PC-3 (cell line): Measurements from ENCODE around the gene ABCB10. TPM values are rescaled to one million over a fixed set of nuclear protein-coding genes. Genes with fewer than 3 reads are reported as not detected.

ENCODE experiments used
- ATAC-seq: fragments of 200-7000 bp; cut with Tn5 transposase; 2 replicates; pipeline ENCODE4 v1.9.1; 2020; ENCODE audit warnings: mild to moderate bottlenecking, moderate library complexity
- BruUV-seq: library from RNA; stranded (reverse); fragments of 400-500 nt; replicated peaks from 2 replicates; lab custom pipeline; 2021; lab: Mats Ljungman, UMichigan
- CTCF ChIA-PET: fragments of 300-600 bp; sonication (Branson Sonifier 250); formaldehyde crosslinking; loops from one replicate; lab custom pipeline; 2022; ENCODE audit warnings: antibody characterized with exemption; lab: Charles Lee
- POLR2A ChIA-PET: fragments of 300-600 bp; sonication (Branson Sonifier 250); formaldehyde crosslinking; loops from one replicate; lab custom pipeline; 2022; ENCODE audit warnings: antibody characterized with exemption; ENCODE audit not compliant: unreplicated experiment; lab: Charles Lee
- DNase-seq: peaks from one replicate; pipeline ENCODE4 v3.0.0-alpha.2; 2015
- H2AFZ ChIP-seq: fragments of 300-600 bp; sonication (generic); 2 replicates; pipeline ENCODE4 v1.6.0; 2016; ENCODE audit warnings: antibody characterized with exemption, low read length
- H3F3A ChIP-seq: fragments of 300-600 bp; sonication (generic); one replicate; pipeline ENCODE4 v1.6.0; 2017; ENCODE audit warnings: antibody characterized with exemption, low read length, control low read depth, mild to moderate bottlenecking; ENCODE audit not compliant: unreplicated experiment
- H3K27ac ChIP-seq: fragments of 300-600 bp; sonication (generic); 2 replicates; pipeline ENCODE4 v1.5.1; 2016; ENCODE audit warnings: mild to moderate bottlenecking, low read length
- H3K27me3 ChIP-seq: fragments of 300-600 bp; sonication (generic); 2 replicates; pipeline ENCODE4 v1.6.1; 2016; ENCODE audit warnings: low read length, mixed read lengths
- H3K36me3 ChIP-seq: fragments of 300-600 bp; sonication (generic); 2 replicates; pipeline ENCODE4 v1.6.1; 2016; ENCODE audit warnings: low read depth, mixed run types, low read length, mixed read lengths
- H3K4me1 ChIP-seq: fragments of 300-600 bp; sonication (generic); 2 replicates; pipeline ENCODE4 v1.5.1; 2016; ENCODE audit warnings: low read length; ENCODE audit not compliant: insufficient read depth
- H3K4me2 ChIP-seq: fragments of 300-600 bp; sonication (generic); 2 replicates; pipeline ENCODE4 v1.6.0; 2016; ENCODE audit warnings: low read length
- H3K4me3 ChIP-seq: fragments of 300-600 bp; sonication (generic); 2 replicates; pipeline ENCODE4 v1.5.1; 2016; ENCODE audit warnings: mild to moderate bottlenecking, low read length, mixed read lengths
- H3K79me2 ChIP-seq: fragments of 300-600 bp; sonication (generic); 2 replicates; pipeline ENCODE4 v1.6.1; 2017; ENCODE audit warnings: low read length, mixed read lengths
- H3K9ac ChIP-seq: fragments of 300-600 bp; sonication (generic); 2 replicates; pipeline ENCODE4 v1.6.0; 2016; ENCODE audit warnings: mild to moderate bottlenecking, low read length
- H3K9me2 ChIP-seq: fragments of 300-600 bp; sonication (generic); replicated peaks from 2 replicates; pipeline ENCODE4 v1.6.1; 2016; ENCODE audit warnings: mixed run types, low read length, mixed read lengths
- H3K9me3 ChIP-seq: fragments of 300-600 bp; sonication (generic); 2 replicates; pipeline ENCODE4 v1.6.1; 2016; ENCODE audit warnings: low read length, mixed read lengths
- H4K20me1 ChIP-seq: fragments of 300-600 bp; sonication (generic); 2 replicates; pipeline ENCODE4 v1.6.1; 2016; ENCODE audit warnings: low read length, mixed read lengths
- CTCF ChIP-seq: fragments of 300-600 bp; sonication (generic); conservative IDR thresholded peaks from 2 replicates; pipeline ENCODE4 v1.5.1; 2017; ENCODE audit warnings: antibody characterized with exemption, low read depth, mild to moderate bottlenecking, low read length
- EZH2 ChIP-seq: fragments of 300-600 bp; sonication (generic); IDR thresholded peaks from one replicate; pipeline ENCODE4 v1.6.1; 2017; ENCODE audit warnings: antibody characterized with exemption, mild to moderate bottlenecking, low read length; ENCODE audit not compliant: unreplicated experiment
- EZH2phosphoT487 ChIP-seq: fragments of 300-600 bp; sonication (generic); IDR thresholded peaks from 2 replicates; pipeline ENCODE4 v1.6.1; 2018; ENCODE audit warnings: mild to moderate bottlenecking, antibody characterized with exemption, low read length, borderline replicate concordance
- intact Hi-C: fragments of 100-400 bp; cut with micrococcal nuclease; formaldehyde crosslinking; loops from 2 replicates; pipeline ENCODE4 v1.9.0; 2023
- total RNA-seq: library from RNA; depleted of rRNA; stranded (reverse); fragments of >200 nt; gene quantifications from 2 replicates; pipeline ENCODE4 v1.2.3, GENCODE V29; 2014

The ABCB10 gene
- total RNA-seq, 1 experiment from 2014 or later, result 30.4 TPM

- Histone ChIP-seq H3K27ac (no peak overlapping the region), H3K4me1 (peaks cover 12% of the 10 kb centered on the region; the same call in 1 of the 2 replicates), H3F3A (no peaks in the 10 kb centered on the region), H2AFZ (no peak overlapping the region), H3K36me3 (no peaks in the 10 kb centered on the region), H3K79me2 (no peaks in the 10 kb centered on the region), H3K9ac (no peak overlapping the region), H3K4me3 (no peak overlapping the region), H3K27me3 (no peaks in the 10 kb centered on the region), H4K20me1 (no peaks in the 10 kb centered on the region), H3K4me2 (no peak overlapping the region), H3K9me3 (no peaks in the 10 kb centered on the region), H3K9me2 (no peaks in the 10 kb centered on the region)
- no peak for DNase-seq
- ChIA-PET CTCF (no interaction called here), POLR2A (no interaction called here)
- no peak for ATAC-seq
- BruUV-seq, result no TSS peak
- TF ChIP-seq EZH2 (no peak), CTCF (no peak), EZH2phosphoT487 (no peak)
- intact Hi-C loops, result no loop called here
Measured at GRCh38 chr1:229581485-229581884, 23.0 kb upstream of the ABCB10 start.

GRCh38 chr1:229579059-229579673 lies 20.7 kb upstream of the ABCB10 start:
- ChIA-PET POLR2A (interaction anchor here (0.5 to 0.7 kb wide), 2 partner anchors 10 to 12 kb away, joined by 4 to 5 read pairs; no protein-coding TSS in a partner anchor), CTCF (interaction anchor here (1.0 to 1.3 kb wide), 2 partner anchors 18 to 20 kb away, joined by 3 to 18 read pairs; partner anchors contain the start of gene ABCB10)
- Histone ChIP-seq H4K20me1 (no peaks in the 10 kb centered on the region), H3F3A (no peaks in the 10 kb centered on the region), H3K4me1 (peaks cover 12% of the 10 kb centered on the region; the same call in 1 of the 2 replicates), H3K9me2 (no peaks in the 10 kb centered on the region), H2AFZ (peak overlapping the region; percentile 81), H3K79me2 (no peaks in the 10 kb centered on the region), H3K27ac (no peak overlapping the region), H3K9me3 (no peaks in the 10 kb centered on the region), H3K4me3 (peak overlapping the region; percentile 40), H3K9ac (no peak overlapping the region), H3K36me3 (no peaks in the 10 kb centered on the region), H3K27me3 (no peaks in the 10 kb centered on the region), H3K4me2 (peak overlapping the region; percentile 78)
- ATAC-seq, result peak; percentile 85
- no TSS peak for BruUV-seq
- intact Hi-C loops, result no loop called here
- TF ChIP-seq EZH2phosphoT487, result no peak
- DNase-seq, result peak; percentile 53

- ChIA-PET POLR2A (interaction anchor here (0.5 to 0.7 kb wide), 2 partner anchors 9 to 11 kb away, joined by 4 to 5 read pairs; no protein-coding TSS in a partner anchor), CTCF (interaction anchor here (1.0 to 1.3 kb wide), 2 partner anchors 17 to 19 kb away, joined by 3 to 18 read pairs; partner anchors contain the start of gene ABCB10)
- Histone ChIP-seq H3K9ac (no peak overlapping the region), H3K4me1 (peaks cover 12% of the 10 kb centered on the region; the same call in 1 of the 2 replicates), H4K20me1 (no peaks in the 10 kb centered on the region), H3K4me2 (peak overlapping the region; percentile 78), H3K4me3 (peak overlapping the region; percentile 40), H3K27me3 (no peaks in the 10 kb centered on the region), H3K79me2 (no peaks in the 10 kb centered on the region), H3K9me2 (no peaks in the 10 kb centered on the region), H2AFZ (peak overlapping the region; percentile 81), H3K36me3 (no peaks in the 10 kb centered on the region), H3K9me3 (no peaks in the 10 kb centered on the region), H3K27ac (no peak overlapping the region), H3F3A (no peaks in the 10 kb centered on the region)
- TF ChIP-seq EZH2phosphoT487 (no peak), CTCF (0 out of 2 replicates have a peak, but pooled peaks have one; percentile 22)
- DNase-seq (no peak), ATAC-seq (peak; percentile 39)
- BruUV-seq, result no TSS peak
- intact Hi-C loops, result no loop called here
Measured at GRCh38 chr1:229578168-229579058, 19.9 kb upstream of the ABCB10 start.
